ENCODE data around the gene CCDC24.

- TF ChIP-seq POLR2AphosphoS5 (IDR thresholded peaks at IDR 0.05): no peak
- no peak for TF ChIP-seq CTCF (IDR thresholded peaks at IDR 0.05)
These were observed 33.9 kb upstream of the CCDC24 start for GRCh38 chr1:43957407-43958040.

Data from suprapubic skin (tissue), 3 donors.